Renal cortex interstitium (tissue), 11 donors: ENCODE data around the gene BRD1. TPM values are rescaled to one million over a fixed set of nuclear protein-coding genes. Genes with fewer than 3 reads are reported as not detected.
"Not testable (repeated sequence)": the region's sequence is repeated elsewhere in the genome, so short reads cannot be mapped to it uniquely, and the experiment has no call there.

ENCODE experiments used
- DNase-seq, 11 donors: peaks; one replicate each; pipeline ENCODE4 v3.0.0-alpha.2; 2013; ENCODE audit warnings: low read depth in 9 of 11, low spot score in 4 of 11; ENCODE audit errors: extremely low read depth in 1 of 11
- polyA plus RNA-seq, 3 donors: library from polyadenylated mRNA; unstranded; fragments of 120-200 nt; gene quantifications; one replicate each; pipeline ENCODE4 v1.2.1, GENCODE V29; 2013; ENCODE audit not compliant: insufficient read length in 3 of 3

BRD1 gene
- polyA plus RNA-seq, 3 donors = 34.5 to 42.1 (median 41.9) TPM

- DNase-seq = no peak
Measured at GRCh38 chr22:49838771-49839717, 11.4 kb upstream of the BRD1 start.

GRCh38 chr22:49833340-49834007 lies 5.8 kb upstream of the BRD1 start:
- no peak for DNase-seq

- no peak for DNase-seq
Measured at GRCh38 chr22:49829044-49829853, 1.6 kb upstream of the BRD1 start.

GRCh38 chr22:49828599-49828965 lies 909 bp upstream of the BRD1 start:
- no peak for DNase-seq

DNA sequence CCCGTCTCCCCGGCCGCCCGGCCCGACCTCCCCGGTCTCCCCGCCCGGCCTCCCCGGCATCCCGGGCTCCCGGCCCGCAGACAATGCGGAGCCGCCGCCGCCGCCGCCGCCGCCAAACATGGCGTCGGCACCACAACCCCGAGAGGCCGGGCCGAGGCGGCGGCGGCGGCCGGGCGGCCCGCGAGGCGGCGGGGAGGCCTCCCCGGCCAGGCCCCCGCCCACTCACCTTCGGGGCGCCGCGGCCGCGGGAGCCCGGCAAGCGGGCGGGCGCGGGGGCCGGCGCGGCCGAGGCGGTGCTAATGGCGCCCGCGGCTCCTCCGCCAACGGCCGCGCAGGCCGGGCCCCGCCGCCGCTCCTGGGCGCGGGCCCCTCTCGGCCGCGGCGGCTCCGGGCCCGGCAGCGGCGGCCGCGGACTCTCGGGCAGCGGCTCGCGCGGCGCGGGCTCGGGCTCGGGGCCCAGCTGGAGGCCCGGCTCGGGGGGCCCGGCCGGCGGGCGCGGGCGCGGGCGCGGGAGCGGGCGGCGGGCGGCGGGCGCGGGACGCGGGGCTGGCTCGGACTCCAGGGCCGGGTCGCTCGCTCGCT lies 311 bp downstream of the BRD1 start:
- peak in 1 of 11 donors; percentile 26 for DNase-seq

GRCh38 chr22:49826603-49827270 lies 936 bp downstream of the BRD1 start:
- DNase-seq = peak in 1 of 11 donors; percentile 29

DNA sequence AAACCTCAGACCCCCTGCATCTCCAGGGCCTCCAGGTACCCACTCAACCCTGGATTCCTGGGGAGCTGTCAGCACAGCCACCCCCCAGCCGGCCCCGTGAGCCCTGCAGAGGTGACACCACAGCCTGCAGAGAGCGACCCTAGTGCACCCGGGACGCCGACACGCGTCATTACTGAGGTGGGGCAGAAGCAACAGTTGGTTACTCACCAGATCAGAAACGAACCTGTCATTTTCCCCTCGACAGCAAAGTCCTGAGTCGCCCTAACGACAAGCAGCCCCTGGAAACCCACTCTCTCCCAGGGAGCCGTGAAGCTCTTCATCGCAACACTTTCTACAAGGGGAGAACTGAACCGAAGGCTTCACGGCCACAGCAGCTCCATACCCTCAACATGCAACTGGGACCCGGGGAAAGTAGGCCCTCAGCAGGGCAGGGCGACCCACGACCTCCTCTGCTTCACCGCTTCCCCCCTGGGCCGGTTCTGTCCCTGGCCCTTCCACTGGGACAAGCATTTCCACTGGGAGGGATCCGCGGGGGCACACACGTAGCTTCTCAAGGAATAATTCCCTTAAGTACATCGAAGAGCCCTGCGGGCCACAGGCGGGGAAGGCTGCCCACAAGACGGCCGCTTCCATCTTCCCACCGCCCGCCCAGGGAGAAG lies 1.6 kb downstream of the BRD1 start:
- DNase-seq = no peak

GRCh38 chr22:49825436-49825835 lies 2.2 kb downstream of the BRD1 start:
- no peak for DNase-seq

GRCh38 chr22:49824936-49825335 lies 2.7 kb downstream of the BRD1 start:
- no peak for DNase-seq

DNA sequence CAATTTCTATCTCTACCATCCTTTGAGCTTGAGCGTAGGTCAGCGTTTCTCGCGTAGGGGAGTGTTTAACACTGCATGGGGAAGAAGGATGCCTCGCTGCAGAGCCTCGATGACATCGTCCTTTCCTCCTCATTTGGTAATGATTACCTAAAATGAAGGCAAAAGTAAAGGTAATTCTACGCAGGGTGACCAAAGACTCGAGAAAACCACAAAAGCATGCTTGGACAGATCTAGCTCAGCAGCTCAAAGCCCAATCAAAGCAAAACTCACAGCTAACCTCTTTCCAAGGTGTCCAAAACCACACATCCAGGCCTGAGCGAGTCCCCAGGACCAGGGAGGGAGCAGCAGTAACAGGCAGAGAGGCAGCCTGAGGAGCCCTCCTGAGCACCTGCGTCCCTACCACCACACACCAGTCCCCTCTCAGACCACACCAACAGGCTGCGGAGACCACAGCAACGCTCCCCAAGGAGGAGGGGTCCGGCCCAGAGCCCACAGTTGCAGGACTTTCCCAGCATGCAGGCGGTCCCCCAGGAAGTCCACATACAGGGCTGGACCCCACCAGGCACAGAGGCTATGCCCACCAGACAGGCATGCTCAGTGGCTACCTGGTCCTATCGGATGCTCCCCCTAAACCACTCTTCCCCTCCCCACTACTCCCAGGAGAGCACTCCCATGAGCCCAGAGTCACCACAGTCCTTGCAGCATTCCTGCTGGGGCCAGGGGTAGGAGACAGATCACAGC lies 3.3 kb downstream of the BRD1 start:
- no peak for DNase-seq

- no peak for DNase-seq
Measured at GRCh38 chr22:49823289-49824045, 4.2 kb downstream of the BRD1 start.

DNA sequence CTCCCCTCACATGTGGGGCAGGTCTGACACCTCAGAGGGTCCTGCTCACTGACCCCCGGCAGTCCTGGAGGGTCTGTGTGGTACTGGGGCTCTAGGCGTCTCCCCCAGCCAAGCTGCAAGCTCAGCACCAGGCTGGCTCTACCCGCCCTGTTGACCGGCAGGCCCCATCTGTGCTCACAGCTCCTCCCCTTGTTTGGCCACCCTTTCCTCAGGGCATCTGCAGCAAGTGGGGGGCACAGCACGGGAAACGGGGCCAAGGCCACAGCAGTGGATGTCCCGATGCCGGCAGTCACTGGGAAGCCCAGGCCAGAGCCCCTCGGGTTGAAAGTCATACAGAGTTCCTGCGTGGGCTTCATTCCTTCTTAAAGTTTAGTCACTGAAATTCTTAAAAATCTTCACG lies 5.9 kb downstream of the BRD1 start:
- DNase-seq = not testable (repeated sequence)

DNA sequence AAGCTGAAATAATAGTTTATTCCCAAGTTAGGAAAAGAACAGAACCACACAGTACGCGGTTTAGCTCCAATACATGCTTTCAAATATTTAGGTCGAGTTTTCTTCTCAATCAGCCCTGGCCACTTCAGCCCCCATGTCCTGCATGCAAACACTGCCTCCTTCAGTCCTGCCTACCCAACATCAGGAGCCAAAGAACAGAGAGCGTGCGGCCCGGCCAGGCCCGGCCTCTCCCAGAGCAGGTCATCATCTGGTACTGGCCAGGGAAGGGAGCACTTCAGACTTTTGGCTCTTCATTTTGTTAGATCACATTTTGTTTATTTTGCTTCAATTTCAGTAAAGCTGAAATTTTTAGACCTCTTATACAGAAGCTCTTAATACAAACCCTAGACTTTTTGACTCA lies 6.7 kb downstream of the BRD1 start:
- no peak for DNase-seq

DNA sequence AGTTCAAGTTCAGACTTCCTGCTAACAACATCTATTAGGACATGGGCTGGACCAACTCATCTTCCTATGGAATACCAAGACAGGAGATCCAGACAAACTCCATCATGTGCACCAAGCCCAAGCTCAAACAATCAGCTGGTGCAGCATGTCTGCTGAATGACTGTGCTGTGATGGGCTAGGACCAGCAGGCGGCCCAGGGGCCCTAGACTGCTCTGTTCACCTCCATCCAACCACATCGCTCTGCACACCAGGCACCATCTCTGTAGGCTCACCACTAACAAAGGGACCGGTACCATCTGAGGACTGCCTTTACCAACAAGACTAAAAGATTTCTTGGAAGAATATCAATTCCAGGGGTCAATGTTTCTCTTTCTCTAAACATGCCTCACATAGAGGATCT lies 10.3 kb downstream of the BRD1 start:
- DNase-seq = no peak

GRCh38 chr22:49815641-49816091 lies 12.0 kb downstream of the BRD1 start:
- no peak for DNase-seq

- DNase-seq = no peak
Measured at GRCh38 chr22:49814856-49815255, 12.8 kb downstream of the BRD1 start.

GRCh38 chr22:49814164-49814686 lies 13.4 kb downstream of the BRD1 start:
- DNase-seq = no peak
